Measurements from ENCODE around the gene SNX12.

SNX12 gene

GRCh38 chrX:71070531-71070930 lies 2.4 kb upstream of the SNX12 start:
- H3K9ac ChIP-seq (ENCODE audit: low read length) = no peak overlapping the region
- no peak overlapping the region for H3K27ac ChIP-seq (ENCODE audit: low read length)
- peaks cover 10% of the 10 kb centered on the region; the same call in 1 of the 2 replicates for H3K27me3 ChIP-seq (ENCODE audit: low read depth, low read length)
- TF ChIP-seq CTCF (IDR thresholded peaks at IDR 0.05; ENCODE audit: low read depth, low read length) (no peak), EZH2phosphoT487 (IDR thresholded peaks at IDR 0.05; ENCODE audit: low read depth) (no peak)
- H3K4me1 ChIP-seq (ENCODE audit: low read length) = peaks cover 11% of the 10 kb centered on the region
- no peaks in the 10 kb centered on the region for H4K20me1 ChIP-seq (ENCODE audit: insufficient read depth, low read length)
- H3K9me3 ChIP-seq (ENCODE audit: insufficient read depth, low read length) = no peaks in the 10 kb centered on the region
- 0 out of 2 replicates have a peak overlapping the region, but pooled peaks have one; percentile 49 for H2AFZ ChIP-seq (ENCODE audit: low read depth, low read length)
- no peak overlapping the region for H3K4me2 ChIP-seq (ENCODE audit: low read length)
- H3K4me3 ChIP-seq (ENCODE audit: low read length) = no peak overlapping the region
- no peaks in the 10 kb centered on the region for H3K36me3 ChIP-seq (replicated peaks; ENCODE audit: low read depth, low read length)
- H3K79me2 ChIP-seq (ENCODE audit: low read length) = peaks cover 20% of the 10 kb centered on the region

GRCh38 chrX:71067712-71068043 lies 456 bp downstream of the SNX12 start:
- Histone ChIP-seq H3K9me3 (ENCODE audit: insufficient read depth, low read length) (no peaks in the 10 kb centered on the region), H2AFZ (ENCODE audit: low read depth, low read length) (peak overlapping the region; percentile 88), H3K4me1 (ENCODE audit: low read length) (peaks cover 11% of the 10 kb centered on the region), H3K9ac (ENCODE audit: low read length) (peak overlapping the region; percentile 80), H3K36me3 (replicated peaks; ENCODE audit: low read depth, low read length) (no peaks in the 10 kb centered on the region), H3K27ac (ENCODE audit: low read length) (peak overlapping the region; percentile 53), H3K79me2 (ENCODE audit: low read length) (peaks cover 27% of the 10 kb centered on the region), H3K27me3 (ENCODE audit: low read depth, low read length) (no peaks in the 10 kb centered on the region), H4K20me1 (ENCODE audit: insufficient read depth, low read length) (no peaks in the 10 kb centered on the region), H3K4me2 (ENCODE audit: low read length) (peak overlapping the region; percentile 86), H3K4me3 (ENCODE audit: low read length) (peak overlapping the region; percentile 95)
- no peak for TF ChIP-seq EZH2phosphoT487 (IDR thresholded peaks at IDR 0.05; ENCODE audit: low read depth)
- no peak for TF ChIP-seq CTCF (IDR thresholded peaks at IDR 0.05; ENCODE audit: low read depth, low read length)

- H3K4me2 ChIP-seq (ENCODE audit: low read length) = peak overlapping the region; percentile 86
- no peak overlapping the region for H2AFZ ChIP-seq (ENCODE audit: low read depth, low read length)
- no peaks in the 10 kb centered on the region for H3K9me3 ChIP-seq (ENCODE audit: insufficient read depth, low read length)
- H3K79me2 ChIP-seq (ENCODE audit: low read length) = peaks cover 27% of the 10 kb centered on the region
- H3K27ac ChIP-seq (ENCODE audit: low read length) = no peak overlapping the region
- H3K4me3 ChIP-seq (ENCODE audit: low read length) = peak overlapping the region; percentile 95
- H3K4me1 ChIP-seq (ENCODE audit: low read length) = peaks cover 11% of the 10 kb centered on the region
- no peaks in the 10 kb centered on the region for H4K20me1 ChIP-seq (ENCODE audit: insufficient read depth, low read length)
- TF ChIP-seq EZH2phosphoT487 (IDR thresholded peaks at IDR 0.05; ENCODE audit: low read depth) = no peak
- no peak for TF ChIP-seq CTCF (IDR thresholded peaks at IDR 0.05; ENCODE audit: low read depth, low read length)
- no peaks in the 10 kb centered on the region for H3K27me3 ChIP-seq (ENCODE audit: low read depth, low read length)
- no peaks in the 10 kb centered on the region for H3K36me3 ChIP-seq (replicated peaks; ENCODE audit: low read depth, low read length)
- H3K9ac ChIP-seq (ENCODE audit: low read length) = peak overlapping the region; percentile 80
Observed at GRCh38 chrX:71067089-71067488, 1.0 kb downstream of the SNX12 start.

GRCh38 chrX:71060127-71060526 lies 8.0 kb downstream of the SNX12 start:
- no peaks in the 10 kb centered on the region for H3K9me3 ChIP-seq (ENCODE audit: insufficient read depth, low read length)
- H3K9ac ChIP-seq (ENCODE audit: low read length) = no peak overlapping the region
- H3K79me2 ChIP-seq (ENCODE audit: low read length) = peaks cover 7% of the 10 kb centered on the region; the same call in 1 of the 2 replicates
- no peak overlapping the region for H3K27ac ChIP-seq (ENCODE audit: low read length)
- no peak overlapping the region for H2AFZ ChIP-seq (ENCODE audit: low read depth, low read length)
- no peak overlapping the region for H3K4me2 ChIP-seq (ENCODE audit: low read length)
- H3K36me3 ChIP-seq (replicated peaks; ENCODE audit: low read depth, low read length) = peaks cover 11% of the 10 kb centered on the region
- TF ChIP-seq EZH2phosphoT487 (IDR thresholded peaks at IDR 0.05; ENCODE audit: low read depth) (no peak), CTCF (IDR thresholded peaks at IDR 0.05; ENCODE audit: low read depth, low read length) (no peak)
- peaks cover 4% of the 10 kb centered on the region; the same call in 1 of the 2 replicates for H3K4me1 ChIP-seq (ENCODE audit: low read length)
- H3K27me3 ChIP-seq (ENCODE audit: low read depth, low read length) = no peaks in the 10 kb centered on the region
- H4K20me1 ChIP-seq (ENCODE audit: insufficient read depth, low read length) = no peaks in the 10 kb centered on the region
- no peak overlapping the region for H3K4me3 ChIP-seq (ENCODE audit: low read length)

All from OCI-LY3 (cell line).